ENCODE results near the gene TADA1.
"Not testable (repeated sequence)": the region's sequence is repeated elsewhere in the genome, so short reads cannot be mapped to it uniquely, and the experiment has no call there.

DNA sequence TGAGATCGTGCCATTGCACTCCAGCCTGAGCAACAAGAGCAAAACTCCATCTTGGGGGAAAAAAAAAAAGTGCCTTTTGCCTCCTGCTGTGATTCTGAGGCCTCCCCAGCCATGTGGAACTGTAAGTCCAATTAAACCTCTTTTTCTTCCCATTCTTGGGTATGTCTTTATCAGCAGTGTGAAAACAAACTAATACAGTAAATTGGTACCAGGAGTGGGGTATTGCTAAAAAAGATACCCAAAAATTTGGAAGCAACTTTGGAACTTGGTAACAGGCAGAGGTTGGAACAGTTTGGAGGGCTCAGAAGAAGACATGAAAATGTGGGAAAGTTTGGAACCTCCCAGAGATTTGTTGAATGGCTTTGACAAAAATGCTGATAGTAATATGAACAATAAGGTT lies 46.3 kb downstream of the TADA1 start:
- TF ChIP-seq, protein P1, sequence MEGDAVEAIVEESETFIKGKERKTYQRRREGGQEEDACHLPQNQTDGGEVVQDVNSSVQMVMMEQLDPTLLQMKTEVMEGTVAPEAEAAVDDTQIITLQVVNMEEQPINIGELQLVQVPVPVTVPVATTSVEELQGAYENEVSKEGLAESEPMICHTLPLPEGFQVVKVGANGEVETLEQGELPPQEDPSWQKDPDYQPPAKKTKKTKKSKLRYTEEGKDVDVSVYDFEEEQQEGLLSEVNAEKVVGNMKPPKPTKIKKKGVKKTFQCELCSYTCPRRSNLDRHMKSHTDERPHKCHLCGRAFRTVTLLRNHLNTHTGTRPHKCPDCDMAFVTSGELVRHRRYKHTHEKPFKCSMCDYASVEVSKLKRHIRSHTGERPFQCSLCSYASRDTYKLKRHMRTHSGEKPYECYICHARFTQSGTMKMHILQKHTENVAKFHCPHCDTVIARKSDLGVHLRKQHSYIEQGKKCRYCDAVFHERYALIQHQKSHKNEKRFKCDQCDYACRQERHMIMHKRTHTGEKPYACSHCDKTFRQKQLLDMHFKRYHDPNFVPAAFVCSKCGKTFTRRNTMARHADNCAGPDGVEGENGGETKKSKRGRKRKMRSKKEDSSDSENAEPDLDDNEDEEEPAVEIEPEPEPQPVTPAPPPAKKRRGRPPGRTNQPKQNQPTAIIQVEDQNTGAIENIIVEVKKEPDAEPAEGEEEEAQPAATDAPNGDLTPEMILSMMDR (IDR thresholded peaks at IDR 0.05) = not testable (repeated sequence)
- not testable (repeated sequence) for TF ChIP-seq POLR2A (IDR thresholded peaks at IDR 0.05); POLR2AphosphoS5 (IDR thresholded peaks at IDR 0.05; ENCODE audit: insufficient read depth in 1 of 2, low read depth in 1 of 2)
